HepG2 (cell line): Measurements from ENCODE around the gene FANCF. TPM values are rescaled to one million over a fixed set of nuclear protein-coding genes. Genes with fewer than 3 reads are reported as not detected.

ENCODE experiments used
- IKZF4 ChIP-seq: sonication (generic); formaldehyde crosslinking; IDR thresholded peaks from 2 replicates; pipeline ENCODE4 v1.5.1; 2020; ENCODE audit warnings: borderline replicate concordance, mild to moderate bottlenecking, low read depth, missing genetic modification reagents; ENCODE audit errors: not compliant biosample characterization
- RBM39 ChIP-seq: fragments of 200-400 bp; formaldehyde crosslinking; IDR thresholded peaks from one replicate; pipeline ENCODE4 v1.6.1; 2018; ENCODE audit warnings: antibody characterized with exemption, mild to moderate bottlenecking, low read depth, low read length; ENCODE audit not compliant: poor library complexity, severe bottlenecking
- ZBTB20 ChIP-seq: sonication (generic); formaldehyde crosslinking; IDR thresholded peaks from 2 replicates; pipeline ENCODE4 v1.8.1; 2023; ENCODE audit warnings: missing genetic modification reagents, low read depth, mild to moderate bottlenecking, borderline replicate concordance
- ZHX1 ChIP-seq: sonication (generic); formaldehyde crosslinking; IDR thresholded peaks from 2 replicates; pipeline ENCODE4 v1.8.1; 2022; ENCODE audit warnings: low read depth, mild to moderate bottlenecking, missing genetic modification reagents
- ZNF280B ChIP-seq: sonication (generic); formaldehyde crosslinking; IDR thresholded peaks from 2 replicates; pipeline ENCODE4 v1.5.0; 2020; ENCODE audit warnings: missing genetic modification reagents, mild to moderate bottlenecking, borderline replicate concordance
- ZNF501 ChIP-seq: sonication (generic); formaldehyde crosslinking; IDR thresholded peaks from 2 replicates; pipeline ENCODE4 v1.5.1; 2020; ENCODE audit warnings: mild to moderate bottlenecking, moderate library complexity, missing genetic modification reagents
- ZSCAN21 ChIP-seq: sonication (generic); formaldehyde crosslinking; IDR thresholded peaks from 2 replicates; pipeline ENCODE4 v1.8.0; 2022; ENCODE audit warnings: mild to moderate bottlenecking, missing genetic modification reagents, moderate library complexity, borderline replicate concordance
- polyA plus RNA-seq, 8 experiments: library from polyadenylated mRNA; depleted of rRNA in 3 of 8; stranded (reverse) in 7 of 8; unstranded in 1 of 8; fragments of >200 nt; fragmentation: Illumina TruSeq in 4 of 8; extraction: Trizol in 4 of 8; gene quantifications; 2 replicates each; pipeline versions ENCODE4 v1.2.1 to v1.2.3, GENCODE V29; 2011 to 2016; ENCODE audit warnings: low read depth in 4 of 8, missing spikeins in 1 of 8, mixed read lengths in 1 of 8; ENCODE audit not compliant: insufficient read depth in 1 of 8
- total RNA-seq, 5 experiments: library from RNA; depleted of rRNA; stranded (reverse); fragments of >200 nt; fragmentation: Illumina TruSeq; extraction: Trizol; gene quantifications; 2 replicates each; pipeline ENCODE4 v1.2.3, GENCODE V29; 2016; ENCODE audit warnings: low read depth in 1 of 5
- TF ChIP-seq, protein P1 (sequence below): sonication (generic); formaldehyde crosslinking; IDR thresholded peaks from 2 replicates; pipeline ENCODE4 v1.4.0; 2020; ENCODE audit warnings: mild to moderate bottlenecking, missing genetic modification reagents
- TF ChIP-seq, protein P2 (sequence below): sonication (generic); formaldehyde crosslinking; IDR thresholded peaks from 2 replicates; pipeline ENCODE4 v1.4.0; 2020; ENCODE audit warnings: missing genetic modification reagents

The FANCF gene
- total and polyA plus RNA-seq, 2 of the 13 experiments (the other 11 are each of a cell fraction or from before 2014, with no cell fraction given), result 2.5 to 9.7 TPM

DNA sequence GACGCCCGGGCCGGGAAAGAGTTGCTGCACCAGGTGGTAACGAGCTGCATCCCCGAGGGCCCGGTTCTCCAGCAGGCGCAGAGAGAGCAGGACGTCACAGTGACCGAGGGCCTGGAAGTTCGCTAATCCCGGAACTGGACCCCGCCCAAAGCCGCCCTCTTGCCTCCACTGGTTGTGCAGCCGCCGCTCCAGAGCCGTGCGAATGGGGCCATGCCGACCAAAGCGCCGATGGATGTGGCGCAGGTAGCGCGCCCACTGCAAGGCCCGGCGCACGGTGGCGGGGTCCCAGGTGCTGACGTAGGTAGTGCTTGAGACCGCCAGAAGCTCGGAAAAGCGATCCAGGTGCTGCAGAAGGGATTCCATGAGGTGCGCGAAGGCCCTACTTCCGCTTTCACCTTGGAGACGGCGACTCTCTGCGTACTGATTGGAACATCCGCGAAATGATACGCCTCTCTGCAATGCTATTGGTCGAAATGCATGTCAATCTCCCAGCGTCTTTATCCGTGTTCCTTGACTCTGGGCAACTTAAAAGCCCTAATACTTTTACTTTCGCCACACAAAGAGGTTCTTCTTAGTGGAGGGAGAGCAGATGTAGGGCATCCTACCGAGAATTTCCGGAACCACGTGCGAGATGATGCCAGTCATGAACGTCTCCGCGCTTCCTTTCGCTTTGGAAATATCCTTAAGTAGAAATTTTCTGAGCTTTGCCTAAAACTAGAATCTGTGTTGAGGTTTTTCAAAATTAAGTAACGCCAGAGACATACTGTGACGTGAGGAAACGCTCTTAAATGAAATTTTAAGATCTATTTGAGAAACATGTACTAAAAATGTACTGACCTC is at the start of gene FANCF (continued):
- TF ChIP-seq, protein P1, sequence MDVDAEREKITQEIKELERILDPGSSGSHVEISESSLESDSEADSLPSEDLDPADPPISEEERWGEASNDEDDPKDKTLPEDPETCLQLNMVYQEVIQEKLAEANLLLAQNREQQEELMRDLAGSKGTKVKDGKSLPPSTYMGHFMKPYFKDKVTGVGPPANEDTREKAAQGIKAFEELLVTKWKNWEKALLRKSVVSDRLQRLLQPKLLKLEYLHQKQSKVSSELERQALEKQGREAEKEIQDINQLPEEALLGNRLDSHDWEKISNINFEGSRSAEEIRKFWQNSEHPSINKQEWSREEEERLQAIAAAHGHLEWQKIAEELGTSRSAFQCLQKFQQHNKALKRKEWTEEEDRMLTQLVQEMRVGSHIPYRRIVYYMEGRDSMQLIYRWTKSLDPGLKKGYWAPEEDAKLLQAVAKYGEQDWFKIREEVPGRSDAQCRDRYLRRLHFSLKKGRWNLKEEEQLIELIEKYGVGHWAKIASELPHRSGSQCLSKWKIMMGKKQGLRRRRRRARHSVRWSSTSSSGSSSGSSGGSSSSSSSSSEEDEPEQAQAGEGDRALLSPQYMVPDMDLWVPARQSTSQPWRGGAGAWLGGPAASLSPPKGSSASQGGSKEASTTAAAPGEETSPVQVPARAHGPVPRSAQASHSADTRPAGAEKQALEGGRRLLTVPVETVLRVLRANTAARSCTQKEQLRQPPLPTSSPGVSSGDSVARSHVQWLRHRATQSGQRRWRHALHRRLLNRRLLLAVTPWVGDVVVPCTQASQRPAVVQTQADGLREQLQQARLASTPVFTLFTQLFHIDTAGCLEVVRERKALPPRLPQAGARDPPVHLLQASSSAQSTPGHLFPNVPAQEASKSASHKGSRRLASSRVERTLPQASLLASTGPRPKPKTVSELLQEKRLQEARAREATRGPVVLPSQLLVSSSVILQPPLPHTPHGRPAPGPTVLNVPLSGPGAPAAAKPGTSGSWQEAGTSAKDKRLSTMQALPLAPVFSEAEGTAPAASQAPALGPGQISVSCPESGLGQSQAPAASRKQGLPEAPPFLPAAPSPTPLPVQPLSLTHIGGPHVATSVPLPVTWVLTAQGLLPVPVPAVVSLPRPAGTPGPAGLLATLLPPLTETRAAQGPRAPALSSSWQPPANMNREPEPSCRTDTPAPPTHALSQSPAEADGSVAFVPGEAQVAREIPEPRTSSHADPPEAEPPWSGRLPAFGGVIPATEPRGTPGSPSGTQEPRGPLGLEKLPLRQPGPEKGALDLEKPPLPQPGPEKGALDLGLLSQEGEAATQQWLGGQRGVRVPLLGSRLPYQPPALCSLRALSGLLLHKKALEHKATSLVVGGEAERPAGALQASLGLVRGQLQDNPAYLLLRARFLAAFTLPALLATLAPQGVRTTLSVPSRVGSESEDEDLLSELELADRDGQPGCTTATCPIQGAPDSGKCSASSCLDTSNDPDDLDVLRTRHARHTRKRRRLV (CRISPR knock-in tag), result no peak
- TF ChIP-seq ZHX1 (CRISPR knock-in tag) (peak; percentile 70; the same call in 1 of the 2 replicates), IKZF4 (CRISPR knock-in tag) (peak; percentile 92), ZSCAN21 (CRISPR knock-in tag) (peak; percentile 57; the same call in 1 of the 2 replicates), RBM39 (peak; percentile 37), ZNF501 (peak; percentile 84; the same call in 1 of the 2 replicates), ZNF280B (CRISPR knock-in tag) (no peak), ZBTB20 (CRISPR knock-in tag) (peak; percentile 77)
- TF ChIP-seq, protein P2, sequence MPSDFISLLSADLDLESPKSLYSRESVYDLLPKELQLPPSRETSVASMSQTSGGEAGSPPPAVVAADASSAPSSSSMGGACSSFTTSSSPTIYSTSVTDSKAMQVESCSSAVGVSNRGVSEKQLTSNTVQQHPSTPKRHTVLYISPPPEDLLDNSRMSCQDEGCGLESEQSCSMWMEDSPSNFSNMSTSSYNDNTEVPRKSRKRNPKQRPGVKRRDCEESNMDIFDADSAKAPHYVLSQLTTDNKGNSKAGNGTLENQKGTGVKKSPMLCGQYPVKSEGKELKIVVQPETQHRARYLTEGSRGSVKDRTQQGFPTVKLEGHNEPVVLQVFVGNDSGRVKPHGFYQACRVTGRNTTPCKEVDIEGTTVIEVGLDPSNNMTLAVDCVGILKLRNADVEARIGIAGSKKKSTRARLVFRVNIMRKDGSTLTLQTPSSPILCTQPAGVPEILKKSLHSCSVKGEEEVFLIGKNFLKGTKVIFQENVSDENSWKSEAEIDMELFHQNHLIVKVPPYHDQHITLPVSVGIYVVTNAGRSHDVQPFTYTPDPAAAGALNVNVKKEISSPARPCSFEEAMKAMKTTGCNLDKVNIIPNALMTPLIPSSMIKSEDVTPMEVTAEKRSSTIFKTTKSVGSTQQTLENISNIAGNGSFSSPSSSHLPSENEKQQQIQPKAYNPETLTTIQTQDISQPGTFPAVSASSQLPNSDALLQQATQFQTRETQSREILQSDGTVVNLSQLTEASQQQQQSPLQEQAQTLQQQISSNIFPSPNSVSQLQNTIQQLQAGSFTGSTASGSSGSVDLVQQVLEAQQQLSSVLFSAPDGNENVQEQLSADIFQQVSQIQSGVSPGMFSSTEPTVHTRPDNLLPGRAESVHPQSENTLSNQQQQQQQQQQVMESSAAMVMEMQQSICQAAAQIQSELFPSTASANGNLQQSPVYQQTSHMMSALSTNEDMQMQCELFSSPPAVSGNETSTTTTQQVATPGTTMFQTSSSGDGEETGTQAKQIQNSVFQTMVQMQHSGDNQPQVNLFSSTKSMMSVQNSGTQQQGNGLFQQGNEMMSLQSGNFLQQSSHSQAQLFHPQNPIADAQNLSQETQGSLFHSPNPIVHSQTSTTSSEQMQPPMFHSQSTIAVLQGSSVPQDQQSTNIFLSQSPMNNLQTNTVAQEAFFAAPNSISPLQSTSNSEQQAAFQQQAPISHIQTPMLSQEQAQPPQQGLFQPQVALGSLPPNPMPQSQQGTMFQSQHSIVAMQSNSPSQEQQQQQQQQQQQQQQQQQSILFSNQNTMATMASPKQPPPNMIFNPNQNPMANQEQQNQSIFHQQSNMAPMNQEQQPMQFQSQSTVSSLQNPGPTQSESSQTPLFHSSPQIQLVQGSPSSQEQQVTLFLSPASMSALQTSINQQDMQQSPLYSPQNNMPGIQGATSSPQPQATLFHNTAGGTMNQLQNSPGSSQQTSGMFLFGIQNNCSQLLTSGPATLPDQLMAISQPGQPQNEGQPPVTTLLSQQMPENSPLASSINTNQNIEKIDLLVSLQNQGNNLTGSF, result peak; percentile 80
